GM12878 (cell line): ENCODE measurements around the gene ASB2.

Source experiments
- ATF7 ChIP-seq: fragments of 450-650 bp; IDR thresholded peaks from 2 replicates; pipeline ENCODE4 v1.6.1; 2016; ENCODE audit warnings: low read depth, mild to moderate bottlenecking
- EZH2 ChIP-seq: IDR thresholded peaks from 2 replicates; pipeline ENCODE4 v1.6.1; 2012; ENCODE audit warnings: low read depth, mild to moderate bottlenecking, control low read depth, inconsistent platforms, low read length, borderline replicate concordance; ENCODE audit not compliant: control insufficient read depth
- MXI1 ChIP-seq: fragments of 150-350 bp; IDR thresholded peaks from 2 replicates; pipeline ENCODE4 v1.6.1; 2011; ENCODE audit warnings: low read depth, mild to moderate bottlenecking, inconsistent platforms, low read length, improper control_type of control experiment
- MYC ChIP-seq: IDR thresholded peaks from 2 replicates; pipeline ENCODE4 v1.6.1; 2011; ENCODE audit warnings: mild to moderate bottlenecking, low read length, moderate library complexity, inconsistent platforms; ENCODE audit not compliant: insufficient read depth, insufficient replicate concordance, insufficient read length, severe bottlenecking
- NFYB ChIP-seq: IDR thresholded peaks from 2 replicates; pipeline ENCODE4 v1.6.1; 2011; ENCODE audit warnings: low read depth, mild to moderate bottlenecking, low read length, improper control_type of control experiment, moderate library complexity; ENCODE audit not compliant: insufficient read depth
- POLR2A ChIP-seq: IDR thresholded peaks from 2 replicates; pipeline ENCODE4 v1.6.1; 2011; ENCODE audit warnings: low read depth, mild to moderate bottlenecking, low read length
- SIX5 ChIP-seq: IDR thresholded peaks from 2 replicates; pipeline ENCODE4 v1.6.1; 2011; ENCODE audit warnings: mild to moderate bottlenecking, low read depth, low read length, moderate library complexity; ENCODE audit not compliant: severe bottlenecking
- TCF7 ChIP-seq: IDR thresholded peaks from 2 replicates; pipeline ENCODE4 v1.6.1; 2014; ENCODE audit warnings: antibody characterized with exemption, borderline replicate concordance
- TF ChIP-seq, protein P1 (sequence below): IDR thresholded peaks from 2 replicates; pipeline ENCODE4 v1.6.1; 2012; ENCODE audit warnings: low read depth, low read length, improper control_type of control experiment

- TF ChIP-seq MYC (no peak), MXI1 (no peak), POLR2A (no peak), NFYB (no peak), ATF7 (no peak), EZH2 (no peak), TCF7 (no peak), SIX5 (no peak)
- TF ChIP-seq, protein P1, sequence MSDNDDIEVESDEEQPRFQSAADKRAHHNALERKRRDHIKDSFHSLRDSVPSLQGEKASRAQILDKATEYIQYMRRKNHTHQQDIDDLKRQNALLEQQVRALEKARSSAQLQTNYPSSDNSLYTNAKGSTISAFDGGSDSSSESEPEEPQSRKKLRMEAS = no peak
Observed at GRCh38 chr14:94020267-94020666, 43.9 kb upstream of the ASB2 start.
